ENCODE data around the gene LRFN2. TPM values are rescaled to one million over a fixed set of nuclear protein-coding genes. Genes with fewer than 3 reads are reported as not detected.

LRFN2 gene
- total and polyA plus RNA-seq, 5 donors from 2014 or later: not detected

GRCh38 chr6:40509716-40510260 lies 77.4 kb downstream of the LRFN2 start:
- Histone ChIP-seq H3K9me3 (ENCODE audit: control insufficient read depth in 2 of 2, low read length in 2 of 2) (no peaks in the 10 kb centered on the region), H3K4me1 (ENCODE audit: control insufficient read depth, insufficient read depth, low read length, poor library complexity, severe bottlenecking) (no peaks in the 10 kb centered on the region), H3K27ac (ENCODE audit: insufficient read depth, low read length, poor library complexity, severe bottlenecking) (no peak overlapping the region), H3K36me3 (ENCODE audit: control insufficient read depth, insufficient read depth, low read length) (no peaks in the 10 kb centered on the region), H3K27me3 (ENCODE audit: control insufficient read depth, insufficient read depth, low read length) (no peaks in the 10 kb centered on the region), H3K4me3 (ENCODE audit: low read depth, low read length) (no peak overlapping the region)
- no peaks in the 10 kb centered on the region for H3K4me1 Mint-ChIP-seq
- DNase-seq: no peak
- no peaks in the 10 kb centered on the region for H3K9me3 Mint-ChIP-seq
- no peak for ATAC-seq (ENCODE audit: low read depth in 2 of 2)
- H3K27ac Mint-ChIP-seq: no peak overlapping the region
- H3K4me3 Mint-ChIP-seq: no peak overlapping the region
- H3K27me3 Mint-ChIP-seq: peaks cover 8% of the 10 kb centered on the region
- no peaks in the 10 kb centered on the region for H3K36me3 Mint-ChIP-seq

- Histone ChIP-seq H3K27me3 (ENCODE audit: control insufficient read depth, insufficient read depth, low read length) (no peaks in the 10 kb centered on the region), H3K36me3 (ENCODE audit: control insufficient read depth, insufficient read depth, low read length) (no peaks in the 10 kb centered on the region), H3K4me1 (ENCODE audit: control insufficient read depth, insufficient read depth, low read length, poor library complexity, severe bottlenecking) (no peaks in the 10 kb centered on the region), H3K9me3 (ENCODE audit: control insufficient read depth in 2 of 2, low read length in 2 of 2) (no peaks in the 10 kb centered on the region), H3K27ac (ENCODE audit: insufficient read depth, low read length, poor library complexity, severe bottlenecking) (no peak overlapping the region), H3K4me3 (ENCODE audit: low read depth, low read length) (no peak overlapping the region)
- ATAC-seq (ENCODE audit: low read depth in 2 of 2): no peak
- Mint-ChIP-seq H3K4me1 (no peaks in the 10 kb centered on the region), H3K9me3 (no peaks in the 10 kb centered on the region), H3K27me3 (peaks cover 8% of the 10 kb centered on the region), H3K36me3 (no peaks in the 10 kb centered on the region), H3K27ac (no peak overlapping the region), H3K4me3 (no peak overlapping the region)
- DNase-seq: no peak
These were observed 78.1 kb downstream of the LRFN2 start for GRCh38 chr6:40509086-40509485.

- Histone ChIP-seq H3K9me3 (ENCODE audit: control insufficient read depth in 2 of 2, low read length in 2 of 2) (no peaks in the 10 kb centered on the region), H3K27ac (ENCODE audit: insufficient read depth, low read length, poor library complexity, severe bottlenecking) (no peak overlapping the region), H3K4me1 (ENCODE audit: control insufficient read depth, insufficient read depth, low read length, poor library complexity, severe bottlenecking) (no peaks in the 10 kb centered on the region), H3K27me3 (ENCODE audit: control insufficient read depth, insufficient read depth, low read length) (no peaks in the 10 kb centered on the region), H3K4me3 (ENCODE audit: low read depth, low read length) (no peak overlapping the region), H3K36me3 (ENCODE audit: control insufficient read depth, insufficient read depth, low read length) (no peaks in the 10 kb centered on the region)
- no peak for ATAC-seq (ENCODE audit: low read depth in 2 of 2)
- H3K27ac Mint-ChIP-seq: no peak overlapping the region
- no peak for DNase-seq
- H3K36me3 Mint-ChIP-seq: no peaks in the 10 kb centered on the region
- no peak overlapping the region for H3K4me3 Mint-ChIP-seq
- H3K9me3 Mint-ChIP-seq: peaks cover 0 to 3% (median 0%) of the 10 kb centered on the region in 7 donors
- H3K4me1 Mint-ChIP-seq: no peaks in the 10 kb centered on the region
- H3K27me3 Mint-ChIP-seq: peaks cover 4% of the 10 kb centered on the region
These were observed 80.2 kb downstream of the LRFN2 start for GRCh38 chr6:40506954-40507353.

GRCh38 chr6:40505191-40505810 lies 81.9 kb downstream of the LRFN2 start:
- no peaks in the 10 kb centered on the region for H3K4me1 Mint-ChIP-seq
- Histone ChIP-seq H3K4me1 (ENCODE audit: control insufficient read depth, insufficient read depth, low read length, poor library complexity, severe bottlenecking) (no peaks in the 10 kb centered on the region), H3K9me3 (ENCODE audit: control insufficient read depth in 2 of 2, low read length in 2 of 2) (no peaks in the 10 kb centered on the region), H3K27ac (ENCODE audit: insufficient read depth, low read length, poor library complexity, severe bottlenecking) (no peak overlapping the region), H3K36me3 (ENCODE audit: control insufficient read depth, insufficient read depth, low read length) (no peaks in the 10 kb centered on the region), H3K4me3 (ENCODE audit: low read depth, low read length) (no peak overlapping the region), H3K27me3 (ENCODE audit: control insufficient read depth, insufficient read depth, low read length) (no peaks in the 10 kb centered on the region)
- no peak for ATAC-seq (ENCODE audit: low read depth in 2 of 2)
- DNase-seq: no peak
- no peak overlapping the region for H3K4me3 Mint-ChIP-seq
- H3K36me3 Mint-ChIP-seq: no peaks in the 10 kb centered on the region
- no peak overlapping the region for H3K27ac Mint-ChIP-seq
- H3K9me3 Mint-ChIP-seq: peaks cover 0 to 3% (median 0%) of the 10 kb centered on the region in 7 donors
- H3K27me3 Mint-ChIP-seq: no peaks in the 10 kb centered on the region

GRCh38 chr6:40504274-40504673 lies 82.9 kb downstream of the LRFN2 start:
- ATAC-seq (ENCODE audit: low read depth in 2 of 2) (no peak), DNase-seq (no peak)
- no peaks in the 10 kb centered on the region for H3K27me3 Mint-ChIP-seq
- Histone ChIP-seq H3K4me1 (ENCODE audit: control insufficient read depth, insufficient read depth, low read length, poor library complexity, severe bottlenecking) (no peaks in the 10 kb centered on the region), H3K4me3 (ENCODE audit: low read depth, low read length) (no peak overlapping the region), H3K27ac (ENCODE audit: insufficient read depth, low read length, poor library complexity, severe bottlenecking) (no peak overlapping the region), H3K36me3 (ENCODE audit: control insufficient read depth, insufficient read depth, low read length) (no peaks in the 10 kb centered on the region), H3K27me3 (ENCODE audit: control insufficient read depth, insufficient read depth, low read length) (no peaks in the 10 kb centered on the region), H3K9me3 (ENCODE audit: control insufficient read depth in 2 of 2, low read length in 2 of 2) (no peaks in the 10 kb centered on the region)
- H3K4me3 Mint-ChIP-seq: no peak overlapping the region
- H3K27ac Mint-ChIP-seq: no peak overlapping the region
- H3K4me1 Mint-ChIP-seq: no peaks in the 10 kb centered on the region
- H3K36me3 Mint-ChIP-seq: no peaks in the 10 kb centered on the region
- peaks cover 0 to 3% (median 0%) of the 10 kb centered on the region in 7 donors for H3K9me3 Mint-ChIP-seq

GRCh38 chr6:40500227-40500626 lies 86.9 kb downstream of the LRFN2 start:
- Mint-ChIP-seq H3K4me3 (no peak overlapping the region), H3K9me3 (peaks cover 0 to 3% (median 0%) of the 10 kb centered on the region in 7 donors), H3K36me3 (no peaks in the 10 kb centered on the region), H3K27me3 (no peaks in the 10 kb centered on the region), H3K27ac (no peak overlapping the region), H3K4me1 (no peaks in the 10 kb centered on the region)
- Histone ChIP-seq H3K27ac (ENCODE audit: insufficient read depth, low read length, poor library complexity, severe bottlenecking) (no peak overlapping the region), H3K4me3 (ENCODE audit: low read depth, low read length) (no peak overlapping the region), H3K4me1 (ENCODE audit: control insufficient read depth, insufficient read depth, low read length, poor library complexity, severe bottlenecking) (no peaks in the 10 kb centered on the region), H3K27me3 (ENCODE audit: control insufficient read depth, insufficient read depth, low read length) (no peaks in the 10 kb centered on the region), H3K36me3 (ENCODE audit: control insufficient read depth, insufficient read depth, low read length) (no peaks in the 10 kb centered on the region), H3K9me3 (ENCODE audit: control insufficient read depth in 2 of 2, low read length in 2 of 2) (no peaks in the 10 kb centered on the region)
- ATAC-seq (ENCODE audit: low read depth in 2 of 2): no peak
- DNase-seq: no peak

- Histone ChIP-seq H3K4me3 (ENCODE audit: low read depth, low read length) (no peak overlapping the region), H3K27ac (ENCODE audit: insufficient read depth, low read length, poor library complexity, severe bottlenecking) (no peak overlapping the region), H3K9me3 (ENCODE audit: control insufficient read depth in 2 of 2, low read length in 2 of 2) (no peaks in the 10 kb centered on the region), H3K36me3 (ENCODE audit: control insufficient read depth, insufficient read depth, low read length) (no peaks in the 10 kb centered on the region), H3K4me1 (ENCODE audit: control insufficient read depth, insufficient read depth, low read length, poor library complexity, severe bottlenecking) (no peaks in the 10 kb centered on the region), H3K27me3 (ENCODE audit: control insufficient read depth, insufficient read depth, low read length) (no peaks in the 10 kb centered on the region)
- Mint-ChIP-seq H3K4me1 (no peaks in the 10 kb centered on the region), H3K27ac (no peak overlapping the region), H3K36me3 (no peaks in the 10 kb centered on the region), H3K4me3 (no peak overlapping the region), H3K27me3 (no peaks in the 10 kb centered on the region), H3K9me3 (peaks cover 0 to 3% (median 0%) of the 10 kb centered on the region in 7 donors)
- DNase-seq: no peak
- no peak for ATAC-seq (ENCODE audit: low read depth in 2 of 2)
These were observed 87.9 kb downstream of the LRFN2 start for GRCh38 chr6:40499215-40499614.

- Mint-ChIP-seq H3K9me3 (peaks cover 0 to 3% (median 0%) of the 10 kb centered on the region in 7 donors), H3K36me3 (no peaks in the 10 kb centered on the region), H3K27me3 (no peaks in the 10 kb centered on the region), H3K27ac (no peak overlapping the region), H3K4me1 (no peaks in the 10 kb centered on the region), H3K4me3 (no peak overlapping the region)
- ATAC-seq (ENCODE audit: low read depth in 2 of 2) (no peak), DNase-seq (no peak)
- H3K27ac ChIP-seq (ENCODE audit: insufficient read depth, low read length, poor library complexity, severe bottlenecking): no peak overlapping the region
- no peaks in the 10 kb centered on the region for H3K4me1 ChIP-seq (ENCODE audit: control insufficient read depth, insufficient read depth, low read length, poor library complexity, severe bottlenecking)
- H3K9me3 ChIP-seq (ENCODE audit: control insufficient read depth in 2 of 2, low read length in 2 of 2): no peaks in the 10 kb centered on the region
- no peak overlapping the region for H3K4me3 ChIP-seq (ENCODE audit: low read depth, low read length)
- H3K36me3 ChIP-seq (ENCODE audit: control insufficient read depth, insufficient read depth, low read length): no peaks in the 10 kb centered on the region
- no peaks in the 10 kb centered on the region for H3K27me3 ChIP-seq (ENCODE audit: control insufficient read depth, insufficient read depth, low read length)
These were observed 89.0 kb downstream of the LRFN2 start for GRCh38 chr6:40498148-40498547.
